B cell (primary cell): ENCODE data around the gene HIPK1. TPM values are rescaled to one million over a fixed set of nuclear protein-coding genes. Genes with fewer than 3 reads are reported as not detected.

ENCODE experiments used
- ATAC-seq: fragments of 200-7000 bp; cut with Tn5 transposase; one replicate; pipeline ENCODE4 v1.10.0; 2021; ENCODE audit warnings: low read depth, mild to moderate bottlenecking, moderate number of reproducible peaks, moderate library complexity
- CTCF ChIA-PET: fragments of 350-600 bp; sonication (Branson Sonifier 250); formaldehyde crosslinking; loops from one replicate; lab custom pipeline; 2021; ENCODE audit warnings: antibody characterized with exemption, inconsistent platforms; lab: Charles Lee
- POLR2A ChIA-PET: fragments of 350-600 bp; sonication (Branson Sonifier 250); formaldehyde crosslinking; loops from one replicate; lab custom pipeline; 2021; ENCODE audit warnings: antibody characterized with exemption; lab: Charles Lee
- DNase-seq: peaks from one replicate; pipeline ENCODE4 v3.0.0; 2013
- H2AFZ ChIP-seq: 2 replicates; pipeline ENCODE4 v1.6.1; 2012; ENCODE audit warnings: mild to moderate bottlenecking, low read depth, low read length; ENCODE audit not compliant: insufficient read depth, poor library complexity, severe bottlenecking
- H3K27ac ChIP-seq, 2 donors: 1 replicate in 1 of 2; 2 replicates in 1 of 2; pipeline ENCODE4 v1.5.1; 2012 to 2013; ENCODE audit warnings: low read length in 2 of 2, mild to moderate bottlenecking in 2 of 2, moderate library complexity in 1 of 2
- H3K27me3 ChIP-seq, 4 experiments: fragments of 200-600 bp in 1 of 4; sonication (generic) in 1 of 4; replicated peaks in 1 of 4; 1 replicate in 2 of 4; 2 replicates in 2 of 4; pipeline versions ENCODE4 v1.6.1 to v1.7.0; 2013 to 2016; ENCODE audit warnings: low read length in 3 of 4, mild to moderate bottlenecking in 2 of 4, mixed read lengths in 1 of 4, moderate library complexity in 1 of 4; ENCODE audit not compliant: insufficient read depth in 4 of 4, control insufficient read depth in 3 of 4; ENCODE audit errors: control extremely low read depth in 1 of 4
- H3K36me3 ChIP-seq, 2 experiments: replicated peaks in 1 of 2; 1 replicate in 1 of 2; 2 replicates in 1 of 2; pipeline versions ENCODE4 v1.6.1 to v1.7.1; 2013; ENCODE audit warnings: low read length in 1 of 2; ENCODE audit not compliant: insufficient read depth in 2 of 2, control insufficient read depth in 1 of 2; ENCODE audit errors: control extremely low read depth in 1 of 2, extremely low read depth in 1 of 2
- H3K4me1 ChIP-seq, 2 donors: fragments of 200-600 bp in 1 of 2; sonication (generic) in 1 of 2; 1 replicate in 1 of 2; 2 replicates in 1 of 2; pipeline versions ENCODE4 v1.5.1 to v1.6.1; 2013 to 2017; ENCODE audit warnings: low read length in 2 of 2; ENCODE audit not compliant: control insufficient read depth in 2 of 2, insufficient read depth in 2 of 2
- H3K4me2 ChIP-seq: replicated peaks from 2 replicates; pipeline ENCODE3; 2012; ENCODE audit warnings: mild to moderate bottlenecking, low read depth, low read length; ENCODE audit not compliant: poor library complexity, severe bottlenecking
- H3K4me3 ChIP-seq, 5 experiments: fragments of 200-600 bp in 1 of 5; sonication (generic) in 1 of 5; 1 replicate in 3 of 5; 2 replicates in 2 of 5; pipeline versions ENCODE4 v1.5.1 to v1.7.0; 2011 to 2016; ENCODE audit warnings: low read length in 4 of 5, mild to moderate bottlenecking in 4 of 5, low read depth in 2 of 5, control low read depth in 1 of 5, moderate library complexity in 1 of 5; ENCODE audit not compliant: insufficient read depth in 1 of 5; ENCODE audit errors: control extremely low read depth in 1 of 5, extremely low read depth in 1 of 5
- H3K79me2 ChIP-seq: fragments of 200-600 bp; sonication (generic); one replicate; pipeline ENCODE4 v1.6.0; 2016; ENCODE audit warnings: low read length; ENCODE audit not compliant: control insufficient read depth, insufficient read depth
- H3K9ac ChIP-seq: fragments of 200-600 bp; sonication (generic); 2 replicates; pipeline ENCODE4 v1.6.1; 2017; ENCODE audit warnings: mild to moderate bottlenecking, low read length, moderate library complexity
- H3K9me3 ChIP-seq, 3 donors: one replicate each; pipeline versions ENCODE4 v1.6.1 to v1.7.1; 2013; ENCODE audit warnings: low read length in 2 of 3; ENCODE audit not compliant: control insufficient read depth in 2 of 3, insufficient read depth in 1 of 3; ENCODE audit errors: control extremely low read depth in 1 of 3
- H4K20me1 ChIP-seq: 2 replicates; pipeline ENCODE4 v1.6.0; 2012; ENCODE audit warnings: mild to moderate bottlenecking, low read length; ENCODE audit not compliant: insufficient read depth, control insufficient read depth, poor library complexity, severe bottlenecking
- H3K27ac Mint-ChIP-seq: one replicate; pipeline ENCODE4 v1.8.0; 2021; ENCODE audit warnings: mixed read lengths
- H3K27me3 Mint-ChIP-seq: one replicate; pipeline ENCODE4 v1.8.0; 2021; ENCODE audit warnings: mixed read lengths
- H3K4me1 Mint-ChIP-seq: one replicate; pipeline ENCODE4 v1.8.0; 2021; ENCODE audit warnings: mixed read lengths
- H3K4me3 Mint-ChIP-seq: one replicate; pipeline ENCODE4 v1.8.0; 2021; ENCODE audit warnings: mixed read lengths
- H3K9me3 Mint-ChIP-seq: one replicate; pipeline ENCODE4 v1.8.0; 2022; ENCODE audit warnings: mixed read lengths; ENCODE audit not compliant: insufficient read depth
- EZH2 ChIP-seq: IDR thresholded peaks from 2 replicates; pipeline ENCODE4 v1.6.1; 2012; ENCODE audit warnings: borderline replicate concordance, low read depth, mild to moderate bottlenecking, moderate library complexity, low read length; ENCODE audit not compliant: insufficient read depth, poor library complexity, severe bottlenecking
- WGBS: methylation state at CpG from one replicate; pipeline ENCODE4 v1.1.5; 2013; ENCODE audit warnings: missing lambda C conversion rate; ENCODE audit not compliant: insufficient coverage; 5-methylcytosine and 5-hydroxymethylcytosine counted together
- intact Hi-C: fragments of 100-400 bp; cut with micrococcal nuclease; formaldehyde crosslinking; loops from one replicate; pipeline ENCODE4 v1.10.0; 2022
- polyA plus RNA-seq: library from polyadenylated mRNA; depleted of rRNA; stranded (reverse); fragments of >200 nt; gene quantifications from 2 replicates; pipeline ENCODE4 v1.2.3, GENCODE V29; 2012
- total RNA-seq, 2 donors: library from RNA; stranded (reverse); fragments of 120-200 nt in 1 of 2; gene quantifications; 1 replicate in 1 of 2; 2 replicates in 1 of 2; pipeline versions ENCODE4 v1.2.3 to v1.2.4, GENCODE V29; 2013 to 2022
- TF ChIP-seq, protein P1 (sequence below): fragments of 200-600 bp; IDR thresholded peaks from one replicate; pipeline ENCODE4 v1.8.0; 2022; ENCODE audit warnings: antibody characterized with exemption, mild to moderate bottlenecking

HIPK1 gene
- total and polyA plus RNA-seq, 2 donors (not counting 1 experiment from before 2014, with no cell fraction given): 13.6 to 48.0 TPM

- H3K27me3 Mint-ChIP-seq: no peaks in the 10 kb centered on the region
- Histone ChIP-seq H3K4me3 (no peak overlapping the region), H3K27ac (no peak overlapping the region), H3K9ac (no peak overlapping the region), H2AFZ (no peak overlapping the region), H3K79me2 (peaks cover 3% of the 10 kb centered on the region), H3K36me3 (peaks cover 1 to 53% of the 10 kb centered on the region in 2 experiments), H3K4me1 (no peaks in the 10 kb centered on the region), H3K9me3 (no peaks in the 10 kb centered on the region), H3K4me2 (no peak overlapping the region), H4K20me1 (no peaks in the 10 kb centered on the region), H3K27me3 (no peaks in the 10 kb centered on the region)
- H3K4me3 Mint-ChIP-seq: no peak overlapping the region
- TF ChIP-seq EZH2: no peak
- TF ChIP-seq, protein P1, sequence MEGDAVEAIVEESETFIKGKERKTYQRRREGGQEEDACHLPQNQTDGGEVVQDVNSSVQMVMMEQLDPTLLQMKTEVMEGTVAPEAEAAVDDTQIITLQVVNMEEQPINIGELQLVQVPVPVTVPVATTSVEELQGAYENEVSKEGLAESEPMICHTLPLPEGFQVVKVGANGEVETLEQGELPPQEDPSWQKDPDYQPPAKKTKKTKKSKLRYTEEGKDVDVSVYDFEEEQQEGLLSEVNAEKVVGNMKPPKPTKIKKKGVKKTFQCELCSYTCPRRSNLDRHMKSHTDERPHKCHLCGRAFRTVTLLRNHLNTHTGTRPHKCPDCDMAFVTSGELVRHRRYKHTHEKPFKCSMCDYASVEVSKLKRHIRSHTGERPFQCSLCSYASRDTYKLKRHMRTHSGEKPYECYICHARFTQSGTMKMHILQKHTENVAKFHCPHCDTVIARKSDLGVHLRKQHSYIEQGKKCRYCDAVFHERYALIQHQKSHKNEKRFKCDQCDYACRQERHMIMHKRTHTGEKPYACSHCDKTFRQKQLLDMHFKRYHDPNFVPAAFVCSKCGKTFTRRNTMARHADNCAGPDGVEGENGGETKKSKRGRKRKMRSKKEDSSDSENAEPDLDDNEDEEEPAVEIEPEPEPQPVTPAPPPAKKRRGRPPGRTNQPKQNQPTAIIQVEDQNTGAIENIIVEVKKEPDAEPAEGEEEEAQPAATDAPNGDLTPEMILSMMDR: no peak
- DNase-seq (no peak), ATAC-seq (no peak)
- CTCF ChIA-PET: interaction anchor here (1.0 kb wide), 1 partner anchor 60 kb away, joined by 8 read pairs; no protein-coding TSS in a partner anchor
- POLR2A ChIA-PET: no interaction called here
- peaks cover 4% of the 10 kb centered on the region for H3K4me1 Mint-ChIP-seq
- WGBS: 100% methylated on average over 2 of the region's 8 CpGs
- intact Hi-C loops: no loop called here
- H3K27ac Mint-ChIP-seq: no peak overlapping the region
- no peaks in the 10 kb centered on the region for H3K9me3 Mint-ChIP-seq
These were observed 33.2 kb upstream of the HIPK1 start for GRCh38 chr1:113895961-113896360.

DNA sequence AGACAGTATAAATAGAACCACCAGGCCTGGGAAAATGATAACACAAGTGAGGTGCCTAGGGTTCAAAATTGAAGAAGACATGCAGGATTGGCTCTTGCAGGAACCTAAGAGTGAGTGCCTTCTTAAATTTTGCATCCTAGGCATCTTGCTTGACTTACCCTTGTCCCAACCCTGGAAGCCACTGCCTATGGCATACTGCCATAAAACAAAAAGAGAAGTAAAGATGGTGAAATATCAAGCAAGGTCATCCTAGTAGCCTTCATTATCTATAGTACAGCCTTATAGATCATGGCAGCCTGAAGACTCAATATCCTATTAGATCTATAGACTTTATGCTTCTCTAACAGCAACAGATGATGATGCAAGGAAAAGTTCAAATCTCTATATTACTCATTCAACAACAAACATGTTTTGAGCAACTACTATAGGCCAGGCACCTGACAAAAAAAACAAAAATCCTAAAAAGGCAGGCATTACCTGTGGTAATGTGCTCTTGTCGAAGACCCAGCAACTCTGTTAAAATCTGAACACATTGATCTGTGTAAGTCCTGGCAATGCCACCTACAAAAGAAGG, 30.8 kb upstream of the HIPK1 start:
- H3K4me1 ChIP-seq: peaks cover 16 to 18% of the 10 kb centered on the region in 2 donors
- Mint-ChIP-seq H3K4me3 (no peak overlapping the region), H3K9me3 (no peaks in the 10 kb centered on the region), H3K27me3 (no peaks in the 10 kb centered on the region), H3K4me1 (peaks cover 25% of the 10 kb centered on the region), H3K27ac (no peak overlapping the region)
- DNase-seq (no peak), ATAC-seq (no peak)
- no peak overlapping the region for H3K4me3 ChIP-seq
- no peak overlapping the region for H2AFZ ChIP-seq
- H4K20me1 ChIP-seq: no peaks in the 10 kb centered on the region
- intact Hi-C loops: no loop called here
- peaks cover 20% of the 10 kb centered on the region for H3K79me2 ChIP-seq
- no peaks in the 10 kb centered on the region for H3K27me3 ChIP-seq
- H3K9me3 ChIP-seq: no peaks in the 10 kb centered on the region
- TF ChIP-seq EZH2: no peak
- TF ChIP-seq, protein P1: no peak
- ChIA-PET POLR2A (no interaction called here), CTCF (interaction anchor here (3.0 kb wide), 1 partner anchor 63 kb away, joined by 10 read pairs; no protein-coding TSS in a partner anchor)
- no CpG with 5 or more reads among the region's 1 CpG for WGBS
- no peak overlapping the region for H3K27ac ChIP-seq
- H3K9ac ChIP-seq: no peak overlapping the region
- H3K36me3 ChIP-seq: peaks cover 3 to 71% of the 10 kb centered on the region in 2 experiments
- H3K4me2 ChIP-seq: no peak overlapping the region
